Right lobe of liver (tissue), 4 donors: Measurements from ENCODE around the gene SNAP47.

Source experiments
- CTCF ChIP-seq, 4 donors: fragments of 200-600 bp in 3 of 4; fragments of 450-650 bp in 1 of 4; IDR thresholded peaks; one replicate each; pipeline versions ENCODE4 v1.5.1 to v1.8.0; 2016 to 2022; ENCODE audit warnings: antibody characterized with exemption in 4 of 4, mild to moderate bottlenecking in 2 of 4
- POLR2A ChIP-seq: fragments of 450-650 bp; IDR thresholded peaks from one replicate; pipeline ENCODE4 v1.6.1; 2017; ENCODE audit warnings: antibody characterized with exemption, mild to moderate bottlenecking
- donor health status: DM: no; HTN: no; CAD: no.
- donor health status: DM: no; HTN: no; CAD: no.
- donor health status: DM: no; HTN: yes; CAD: no.

- TF ChIP-seq CTCF (IDR thresholded peaks at IDR 0.05) (no peak), POLR2A (no peak)
Measured at GRCh38 chr1:227685807-227686206, 49.4 kb upstream of the SNAP47 start.
